NCI-H1694 treated with DMSO at 0.1 percent for 48 hours (cell line): ENCODE measurements around the gene IFNE.

Experiments used
- DNase-seq: peaks from one replicate; lab custom pipeline; 2025; lab: John Stamatoyannopoulos, UW

IFNE gene, protein sequence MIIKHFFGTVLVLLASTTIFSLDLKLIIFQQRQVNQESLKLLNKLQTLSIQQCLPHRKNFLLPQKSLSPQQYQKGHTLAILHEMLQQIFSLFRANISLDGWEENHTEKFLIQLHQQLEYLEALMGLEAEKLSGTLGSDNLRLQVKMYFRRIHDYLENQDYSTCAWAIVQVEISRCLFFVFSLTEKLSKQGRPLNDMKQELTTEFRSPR

DNA sequence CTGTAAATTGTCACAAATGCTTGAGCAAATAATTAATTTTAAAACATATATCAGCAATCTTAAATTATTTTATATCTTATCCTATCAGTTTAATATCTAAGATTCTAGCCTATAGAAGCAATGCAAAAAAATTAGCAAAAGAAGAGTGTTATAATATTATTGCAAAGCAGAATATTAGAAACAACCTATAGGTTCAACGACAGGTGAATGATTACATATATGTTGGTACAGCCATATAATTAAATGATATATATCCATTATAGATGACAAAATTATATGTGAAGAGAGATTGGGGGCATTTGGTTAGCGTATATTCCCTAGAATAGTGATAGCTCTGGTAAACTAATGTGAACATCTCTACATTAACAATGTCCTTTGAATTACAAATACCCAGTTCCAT, at the start of gene IFNE:
TSS of gene IFNE (minus strand) at position 101 of the 400 bp plus-strand sequence. CDS start 619 bp downstream, outside the sequence.
- no peak for DNase-seq

DNA sequence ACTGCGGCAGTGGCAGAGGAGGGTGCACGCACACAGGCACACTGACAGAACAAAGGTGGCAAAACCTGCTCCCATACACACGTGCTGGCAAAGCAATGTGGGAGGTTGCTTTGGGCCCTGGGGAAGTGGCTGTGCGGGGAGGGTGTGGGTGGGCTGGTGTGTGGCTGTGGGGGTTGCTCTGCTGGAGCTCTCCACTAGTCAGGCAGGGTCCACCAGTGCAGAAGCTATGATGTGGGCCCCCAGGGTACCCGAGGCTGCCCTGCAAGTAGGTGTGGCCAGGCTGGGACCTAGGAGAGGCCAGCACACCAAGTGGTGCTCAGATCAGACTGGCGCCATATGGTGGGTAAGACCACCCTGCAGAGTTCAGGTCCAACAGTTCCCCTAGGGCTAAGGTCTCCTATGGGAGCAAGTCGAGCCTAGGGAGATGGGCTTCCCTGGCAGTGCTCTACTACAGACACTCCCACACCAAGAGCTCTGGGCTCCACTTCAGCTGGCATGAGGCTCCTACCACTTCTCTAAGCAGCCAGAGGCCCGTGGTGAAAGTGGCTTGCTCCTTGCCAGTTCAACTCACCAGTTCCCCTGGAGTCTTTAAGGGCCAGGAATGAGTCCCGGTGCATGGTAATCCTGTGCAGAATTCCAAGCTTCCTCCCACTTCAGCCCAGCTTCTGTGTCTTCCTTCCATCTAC, 46.2 kb upstream of the IFNE start:
- no peak for DNase-seq

DNA sequence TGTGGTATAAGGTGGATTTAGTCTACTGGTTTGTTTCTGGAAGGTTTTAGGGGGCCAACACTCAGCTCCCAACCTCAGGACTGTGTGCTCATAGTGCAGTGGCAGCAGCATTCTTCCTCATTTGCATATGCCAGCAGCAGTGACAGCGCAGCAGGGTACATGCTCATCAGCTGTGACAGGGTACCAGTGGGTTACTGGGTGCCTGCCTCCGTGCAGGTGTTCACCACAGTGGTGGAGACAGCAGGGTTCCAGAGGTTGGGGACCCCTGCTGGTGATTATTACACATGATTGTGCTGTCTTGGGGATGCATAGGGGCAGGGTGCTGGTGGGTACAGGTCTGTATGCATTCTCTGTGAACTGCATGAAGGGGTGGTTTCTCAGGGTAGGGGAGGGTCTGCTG, 45.5 kb upstream of the IFNE start:
- no peak for DNase-seq

DNA sequence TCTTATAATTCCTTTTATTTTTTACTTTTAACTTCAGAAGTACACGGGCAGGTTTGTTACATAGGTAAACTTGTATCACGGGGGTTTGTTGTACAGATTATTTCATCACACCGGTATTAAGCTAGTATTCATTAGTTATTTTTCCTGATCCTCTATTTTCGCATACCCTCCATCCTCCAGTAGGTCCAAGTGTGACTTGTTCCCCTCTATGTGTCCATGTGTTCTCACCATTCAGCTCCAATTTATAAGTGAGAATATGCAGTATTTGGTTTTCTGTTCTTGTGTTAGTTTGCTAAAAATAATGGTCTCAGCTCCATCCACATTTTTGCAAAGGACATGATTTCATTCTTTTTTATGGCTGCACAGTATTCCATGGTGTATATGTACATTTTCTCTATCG, 43.1 kb upstream of the IFNE start:
- DNase-seq: no peak

DNA sequence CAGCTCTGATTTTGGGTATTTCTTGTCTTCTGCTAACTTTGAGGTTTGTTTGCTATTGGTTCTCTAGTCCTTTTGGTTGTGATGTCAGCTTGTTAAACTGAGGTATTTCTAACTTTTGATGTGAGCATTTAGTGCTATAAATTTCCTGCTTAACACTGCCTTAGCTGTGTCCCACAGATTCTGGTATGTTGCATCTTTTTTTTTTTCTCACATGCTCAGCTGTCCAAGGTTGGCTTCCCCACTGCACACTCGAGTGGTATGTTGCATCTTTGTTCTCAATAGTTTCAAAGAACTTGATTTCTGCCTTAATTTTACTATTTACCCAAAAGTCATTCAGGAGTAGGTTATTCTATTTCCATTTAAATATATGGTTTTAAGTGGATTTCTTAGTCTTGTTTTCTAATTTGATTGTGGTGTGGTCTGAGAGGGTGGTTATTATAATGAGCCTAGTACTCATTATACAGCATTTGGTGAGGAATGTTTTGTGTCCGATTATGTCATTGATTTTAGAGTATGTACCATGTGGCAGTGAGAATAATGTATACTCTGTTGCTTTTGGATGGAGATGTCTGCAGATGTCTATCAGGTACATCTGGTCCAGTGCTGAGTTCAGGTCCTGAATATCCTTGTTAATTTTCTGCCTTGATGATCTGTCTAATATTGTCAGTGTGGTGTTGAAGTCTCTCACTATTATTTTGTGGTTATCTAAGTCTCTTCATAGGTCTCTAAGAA, 42.2 kb upstream of the IFNE start:
- DNase-seq: no peak

DNA sequence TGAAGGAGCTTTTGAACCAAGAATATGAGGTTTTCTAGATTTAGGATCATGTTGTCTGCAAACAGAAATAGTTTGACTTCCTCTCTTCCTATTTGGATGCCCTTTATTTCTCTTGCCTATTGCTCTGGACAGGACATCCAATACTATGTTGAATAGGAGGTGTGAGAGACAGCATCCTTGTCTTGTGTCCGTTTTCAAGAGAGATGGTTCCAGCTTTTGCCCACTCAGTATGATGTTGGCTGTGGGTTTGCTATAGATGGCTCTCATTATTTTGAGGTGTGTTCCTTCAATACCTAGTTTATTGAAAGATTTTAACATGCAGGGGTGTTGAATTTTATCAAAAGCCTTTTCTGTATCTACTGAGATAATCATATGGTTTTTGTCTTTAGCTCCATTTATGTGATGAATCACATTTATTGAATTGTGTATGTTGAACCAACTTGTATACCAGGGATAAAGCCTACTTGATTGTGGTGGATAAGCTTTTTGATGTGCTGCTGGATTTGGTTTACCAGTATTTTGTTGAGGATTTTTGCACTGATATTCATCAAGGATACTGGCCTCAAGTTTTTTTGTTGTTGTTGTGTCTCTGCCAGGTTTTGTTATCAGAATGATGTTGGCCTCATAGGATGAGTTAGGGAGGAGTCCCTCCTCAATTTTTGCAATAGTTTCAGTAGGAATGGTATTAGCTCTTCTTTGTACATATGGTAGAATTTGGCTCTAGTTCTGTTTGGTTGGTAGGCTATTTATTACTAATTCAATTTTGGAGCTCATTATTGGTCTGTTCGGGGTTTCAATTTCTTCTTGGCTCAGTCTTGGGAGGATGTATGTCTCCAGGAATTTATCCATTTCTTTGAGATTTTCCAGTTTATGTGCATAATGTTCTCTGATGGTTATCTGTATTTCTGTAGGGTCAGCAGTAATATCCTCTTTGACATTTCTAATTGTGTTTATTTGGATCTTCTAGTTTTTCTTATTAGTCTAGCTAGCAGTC, 41.2 kb upstream of the IFNE start:
- DNase-seq: no peak

DNA sequence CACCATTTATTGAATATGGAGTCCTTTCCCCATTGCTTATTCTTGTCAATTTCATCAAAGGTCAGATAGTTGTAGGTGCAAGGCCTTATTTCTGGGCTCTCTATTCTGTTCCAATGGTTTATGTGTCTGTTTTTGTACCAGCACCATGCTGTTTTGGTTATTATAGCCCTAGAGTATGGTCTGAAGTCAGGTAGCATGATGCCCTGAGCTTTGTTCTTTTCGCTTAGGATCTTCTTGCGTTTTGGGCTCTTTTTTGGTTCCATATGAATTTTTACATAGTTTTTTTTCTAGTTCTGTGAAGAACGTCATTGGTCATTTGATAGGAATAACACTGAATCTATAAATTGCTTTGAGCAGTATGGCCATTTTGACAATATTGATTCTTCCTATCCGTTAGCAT, 40.2 kb upstream of the IFNE start:
- no peak for DNase-seq

DNA sequence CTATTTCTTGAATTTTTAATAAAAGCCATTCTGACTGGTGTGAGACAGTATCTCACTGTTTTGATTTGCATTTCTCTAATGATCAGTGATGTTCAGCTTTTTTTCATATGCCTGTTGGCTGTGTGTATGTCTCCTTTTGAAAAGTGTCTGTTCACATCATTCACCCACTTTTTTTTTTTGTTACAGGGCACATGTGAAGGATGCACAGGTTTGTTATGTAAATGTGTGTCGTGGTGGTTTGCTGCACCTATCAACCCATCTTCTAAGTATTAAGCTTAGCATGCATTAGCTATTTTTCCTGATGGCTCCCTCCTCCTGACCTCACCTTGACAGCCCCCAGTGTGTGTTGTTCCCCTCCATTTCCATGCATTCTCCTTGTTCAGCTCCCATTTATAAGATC, 39.3 kb upstream of the IFNE start:
- no peak for DNase-seq

DNA sequence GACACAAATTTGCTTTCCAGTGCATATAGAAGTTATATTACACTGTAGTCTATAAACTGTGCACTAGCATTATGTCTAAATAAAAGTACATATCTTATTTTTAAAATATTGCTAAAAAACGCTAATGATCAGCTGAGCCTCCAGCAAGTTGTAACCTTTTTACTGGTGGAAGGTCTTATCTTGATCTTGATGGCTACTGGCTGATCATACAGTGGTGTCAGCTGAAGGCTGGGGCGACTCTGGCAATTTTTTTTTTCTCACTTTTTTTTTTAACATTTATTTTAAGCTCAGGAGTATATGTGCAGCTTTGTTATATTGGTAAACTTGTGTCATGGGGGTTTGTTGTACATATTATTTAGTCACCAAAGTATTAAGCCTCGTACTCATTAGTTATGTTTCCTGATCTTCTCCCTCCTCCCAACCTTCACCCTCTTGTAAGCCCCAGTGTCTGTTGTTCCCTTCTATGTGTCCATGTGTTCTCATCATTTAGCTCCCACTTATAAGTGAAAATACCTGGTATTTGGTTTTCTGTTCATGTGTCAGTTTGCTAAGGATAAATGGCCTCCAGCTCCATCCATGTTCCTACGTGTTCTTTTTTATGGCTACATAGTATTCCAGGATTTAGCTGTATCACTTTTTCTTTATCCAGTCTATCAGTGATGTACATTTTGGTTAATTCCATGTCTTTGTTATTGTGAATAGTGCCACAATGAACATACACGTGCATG, 38.6 kb upstream of the IFNE start:
- DNase-seq: no peak

DNA sequence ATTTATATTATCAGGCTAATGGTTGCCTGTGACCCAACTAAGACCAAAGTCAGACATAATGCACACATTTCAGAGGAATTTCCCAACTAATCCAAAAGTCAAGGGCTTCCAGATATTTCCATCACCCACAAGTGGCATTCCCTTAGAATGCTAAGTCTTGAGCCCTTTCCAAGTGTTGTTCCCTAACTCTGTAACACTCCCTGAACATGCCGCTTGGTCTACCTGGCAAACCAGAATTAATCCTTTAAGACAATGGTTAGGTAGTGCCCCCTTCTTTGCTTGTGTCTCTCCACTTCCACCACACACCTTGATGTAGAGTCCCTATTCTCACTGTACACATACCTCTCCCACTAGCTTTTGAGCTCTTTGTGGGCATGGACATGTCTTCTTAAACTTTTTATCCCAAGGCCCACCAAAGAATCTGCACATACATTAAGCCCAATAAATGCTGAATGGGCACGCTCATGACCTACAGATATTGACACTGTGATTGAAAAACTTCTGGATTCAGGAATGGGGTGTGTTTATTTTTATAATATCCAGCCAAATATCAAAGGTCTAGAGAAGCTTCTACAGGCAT, 37.8 kb upstream of the IFNE start:
- no peak for DNase-seq

DNA sequence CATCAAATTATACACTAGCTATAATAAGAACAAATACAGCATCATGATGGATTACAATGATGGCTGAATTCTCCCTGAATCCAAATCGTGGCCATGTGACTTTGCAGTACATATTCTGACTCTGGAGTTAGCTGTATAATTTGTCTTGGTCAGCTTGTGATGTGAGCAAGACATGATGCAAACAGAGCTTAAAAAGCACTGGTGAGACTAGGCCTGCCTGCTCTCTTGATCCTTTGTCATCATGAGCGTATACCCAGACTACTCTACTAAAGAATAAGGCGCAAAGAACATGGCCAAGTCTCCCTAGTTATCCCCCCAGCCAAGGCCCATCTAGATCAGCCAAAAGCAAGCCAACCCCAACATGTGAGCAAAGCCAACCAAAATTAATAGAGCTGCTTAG, 34.7 kb upstream of the IFNE start:
- no peak for DNase-seq

DNA sequence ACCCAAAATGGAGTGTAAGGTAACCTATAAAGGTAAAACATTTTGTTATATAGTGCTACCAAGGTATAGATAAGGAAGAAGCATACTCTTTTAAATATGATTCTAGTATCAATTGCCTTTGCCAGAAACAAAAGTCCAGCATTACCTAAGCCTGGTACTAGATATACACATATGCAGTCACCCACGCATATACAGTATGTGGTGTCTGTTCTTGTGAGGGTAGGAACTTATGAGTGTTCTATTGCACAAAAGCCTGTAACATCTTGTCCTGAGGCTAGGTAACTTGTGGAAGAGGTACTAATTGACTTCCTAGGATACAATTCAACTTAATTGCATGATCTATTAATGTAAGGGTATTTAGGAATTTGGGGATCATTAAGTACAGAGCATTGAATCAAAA, 31.3 kb upstream of the IFNE start:
- DNase-seq: no peak

DNA sequence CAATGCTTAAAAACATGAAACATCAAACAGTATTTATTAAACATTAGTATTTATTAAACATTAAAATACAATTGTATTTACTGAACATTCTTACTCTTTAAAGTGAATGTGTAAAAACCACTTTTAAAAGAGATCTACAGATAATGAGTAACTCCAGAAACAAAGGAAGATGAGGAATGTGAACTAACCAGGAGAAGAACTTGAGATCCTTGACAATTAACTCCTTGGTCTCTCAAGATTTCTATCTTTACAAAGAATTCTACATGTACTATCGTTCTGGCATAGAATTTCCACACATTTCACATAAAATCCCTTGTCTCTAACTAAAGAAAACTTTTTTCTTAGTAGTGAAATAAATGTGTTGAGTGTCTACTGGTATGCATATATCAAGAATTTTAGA, 28.7 kb upstream of the IFNE start:
- DNase-seq: no peak

DNA sequence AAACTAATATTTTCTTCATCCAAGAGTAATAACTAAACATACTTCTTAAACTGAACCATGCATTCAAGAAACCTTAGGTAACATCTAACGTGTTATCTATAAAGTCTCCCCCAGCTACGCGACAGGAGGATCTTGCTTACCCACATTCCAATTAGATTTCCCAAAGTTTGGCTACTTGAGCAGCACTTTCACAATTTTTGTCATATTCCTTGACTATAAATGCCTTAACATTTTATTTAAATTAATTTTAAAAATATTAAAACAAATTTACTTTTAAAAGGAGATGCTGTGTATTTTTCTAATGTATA, 25.3 kb upstream of the IFNE start:
- DNase-seq: no peak

DNA sequence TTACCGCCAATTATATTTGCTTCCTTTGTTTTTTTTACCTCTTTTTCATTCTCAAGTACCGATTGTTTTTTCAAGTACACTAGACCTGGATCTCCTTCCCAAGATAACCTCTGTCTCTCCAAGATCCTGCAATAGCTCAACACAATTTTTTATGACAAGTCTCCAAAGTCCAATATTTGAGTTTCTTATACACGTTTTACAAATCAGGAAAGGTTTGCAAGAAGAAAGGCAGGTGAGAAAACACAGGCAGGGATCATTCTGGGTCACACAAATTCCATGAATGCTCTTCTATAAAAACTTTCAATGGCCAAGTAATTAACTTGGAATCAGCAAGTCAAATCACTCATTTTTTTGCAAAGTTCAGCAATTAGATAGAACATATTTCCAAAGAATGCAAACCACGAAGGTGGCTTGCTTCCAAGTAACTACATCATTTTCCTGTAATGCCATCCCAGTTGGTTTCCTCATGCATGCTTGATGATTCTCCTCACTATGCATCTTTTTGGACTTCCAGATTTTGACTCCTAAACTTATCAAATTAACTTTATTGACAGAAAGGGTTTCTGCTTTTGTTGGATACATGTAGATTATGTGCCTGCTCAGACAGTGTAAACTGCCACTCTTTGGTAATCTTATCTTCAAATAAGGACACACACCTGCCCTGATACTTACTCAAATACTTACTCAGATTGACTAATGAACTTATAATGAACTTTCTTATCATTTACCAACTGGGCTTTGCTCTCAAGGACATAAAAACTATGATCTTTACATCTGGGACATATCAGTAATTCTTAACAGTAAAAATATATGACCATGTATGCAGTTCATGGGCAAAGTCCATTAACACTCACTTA, 24.7 kb upstream of the IFNE start:
- no peak for DNase-seq

DNA sequence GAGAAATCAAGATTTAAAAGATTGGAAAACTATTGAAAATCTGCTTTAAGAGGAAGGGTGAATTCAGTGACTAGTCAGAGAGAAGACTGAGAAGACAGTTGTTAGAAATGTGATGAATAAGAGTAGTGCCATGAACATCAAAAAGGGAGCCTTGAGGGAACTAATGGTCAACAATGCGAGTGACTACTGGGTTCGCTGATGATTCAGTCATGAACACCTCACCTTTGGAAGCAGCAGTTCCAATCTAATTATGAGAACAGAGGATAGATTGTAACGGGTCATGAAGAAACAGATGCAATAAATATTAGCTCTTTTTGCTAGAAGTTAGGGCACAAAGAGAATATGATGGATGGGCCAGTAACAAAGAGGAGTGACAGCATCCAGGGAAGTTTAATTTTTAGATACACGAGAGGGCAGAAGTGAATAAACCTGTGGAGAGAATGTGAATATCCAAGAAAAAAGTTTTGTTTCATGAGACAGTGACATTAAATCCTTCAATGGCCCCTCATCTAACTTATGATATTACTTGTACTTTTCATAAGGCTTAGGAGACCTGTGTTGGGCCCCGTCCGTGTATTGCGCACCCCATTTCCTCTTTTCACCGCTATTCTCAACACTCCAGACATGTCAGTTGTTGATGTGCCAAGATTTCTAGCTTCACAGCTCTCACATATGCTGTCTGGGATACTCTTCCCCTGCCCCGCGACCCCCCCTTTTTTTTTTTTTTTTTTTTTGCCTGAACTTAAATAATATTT, 23.5 kb upstream of the IFNE start:
- no peak for DNase-seq

DNA sequence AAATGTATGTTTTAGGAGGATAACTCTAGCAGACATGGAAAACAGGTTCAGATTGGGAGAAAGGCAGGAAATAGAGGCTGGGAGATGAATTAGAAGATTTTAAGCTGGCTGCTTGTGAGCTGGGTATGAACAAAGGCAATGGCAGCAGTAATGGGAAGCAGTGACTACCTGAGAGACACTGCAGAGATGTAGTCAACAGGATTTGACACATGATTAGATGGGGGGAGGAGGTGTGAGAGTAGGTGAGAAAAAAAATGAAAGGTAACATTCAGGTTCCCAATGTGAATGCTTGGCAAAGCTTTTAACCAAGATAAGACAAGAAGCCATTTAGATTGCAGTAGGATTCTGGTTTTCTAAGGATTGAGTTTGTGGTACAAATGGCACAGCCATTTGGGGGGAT, 22.8 kb upstream of the IFNE start:
- DNase-seq: no peak

DNA sequence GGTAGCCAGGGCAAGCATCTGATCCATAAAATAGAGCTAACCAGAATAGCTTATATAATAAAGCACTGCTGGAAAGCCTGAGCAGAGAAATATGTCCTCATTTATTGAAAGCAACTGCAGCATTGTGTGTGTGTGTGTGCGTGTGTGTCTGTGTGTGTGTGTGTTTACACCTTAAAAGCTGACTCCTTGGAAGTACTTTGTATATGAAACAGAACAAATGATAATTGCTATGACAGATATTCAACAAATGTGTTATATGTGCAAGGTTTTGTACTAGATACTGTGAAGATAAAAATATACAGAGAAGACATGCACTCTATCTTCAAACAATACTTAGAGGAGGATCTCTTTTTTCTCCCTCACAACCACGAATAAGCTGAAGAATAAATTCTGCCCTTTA, 22.0 kb upstream of the IFNE start:
- DNase-seq: no peak

DNA sequence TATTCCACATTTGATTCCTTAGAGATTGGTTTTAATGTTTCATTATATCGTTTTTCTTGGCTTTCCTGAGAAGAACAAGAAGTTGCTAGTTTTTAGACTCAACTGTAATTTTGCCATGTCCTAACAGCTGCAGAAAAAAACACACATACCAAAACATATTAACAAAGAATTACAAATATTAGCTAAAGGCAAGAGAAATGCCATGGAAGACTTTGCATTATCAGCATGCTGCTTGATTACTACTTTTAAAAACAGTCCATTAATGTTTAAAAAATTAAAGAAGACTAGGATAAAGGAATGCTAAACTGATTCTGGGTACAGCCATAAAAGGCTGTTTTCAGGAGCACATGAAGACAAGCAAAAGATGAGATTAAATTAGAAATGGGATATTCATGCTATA, 20.5 kb upstream of the IFNE start:
- DNase-seq: no peak

DNA sequence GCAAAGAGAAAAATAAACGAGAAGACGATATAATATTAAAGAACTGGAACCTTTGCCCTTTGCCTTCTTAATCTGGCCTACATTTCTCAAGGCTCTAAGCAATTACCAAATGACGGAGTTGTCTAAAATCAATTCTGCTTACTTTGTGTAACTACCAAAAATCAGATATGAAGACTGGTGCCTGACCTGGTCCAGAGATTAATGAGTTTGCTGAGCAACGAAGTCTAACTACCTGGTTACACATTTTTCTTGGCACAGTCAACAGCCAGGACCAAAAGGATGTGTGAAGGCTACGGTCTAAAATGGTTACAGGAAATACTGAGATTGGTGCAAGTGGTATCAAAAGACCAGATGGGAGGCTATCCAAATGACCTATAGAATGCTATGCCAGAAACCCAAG, 17.8 kb upstream of the IFNE start:
- DNase-seq: no peak
